ENCODE data around the gene RBM3.

Gene RBM3

DNA sequence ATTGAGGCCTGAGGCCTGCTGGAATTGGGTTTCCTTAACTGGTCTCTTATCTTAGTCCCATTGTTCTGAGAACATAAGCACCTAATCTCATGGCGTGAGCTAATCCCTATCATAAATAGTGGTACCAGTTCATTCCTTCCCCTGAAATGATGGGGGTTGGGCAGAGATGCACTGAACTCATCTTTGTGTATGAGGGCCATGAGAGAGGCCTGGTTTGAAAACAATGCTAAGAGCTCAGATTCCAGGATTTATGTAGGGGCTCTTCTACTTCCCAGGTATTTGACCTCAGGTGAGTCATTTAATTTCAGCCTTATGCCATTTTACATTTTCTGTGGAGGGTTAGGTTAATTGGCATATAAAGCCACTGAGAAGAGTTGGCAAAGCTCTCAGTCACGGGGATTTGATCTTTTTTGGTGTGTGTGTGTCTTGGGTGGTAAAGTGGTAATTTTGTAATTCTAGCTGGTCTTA lies 4.4 kb downstream of the RBM3 start:
- DNase-seq, result no peak

DNA sequence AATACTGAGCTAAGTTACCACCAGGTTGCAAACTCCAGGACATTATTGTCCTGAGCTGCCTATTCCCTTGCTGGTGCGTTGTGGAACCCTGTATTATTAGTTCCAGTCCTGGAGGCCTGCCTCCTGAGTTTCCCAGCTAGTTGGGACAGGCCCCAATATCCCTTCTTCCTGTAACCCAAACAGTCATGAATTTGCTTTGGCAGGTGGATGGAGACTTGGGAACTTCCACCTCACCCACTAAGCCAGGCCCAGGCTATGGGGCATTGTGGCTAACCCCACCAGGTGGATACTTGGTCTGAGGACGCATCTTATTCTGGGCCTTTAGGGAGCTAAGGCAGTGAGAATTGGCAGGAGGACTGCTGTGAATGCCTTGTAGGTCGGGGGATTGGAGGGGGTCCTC lies 5.0 kb downstream of the RBM3 start:
- no peak for DNase-seq

DNA sequence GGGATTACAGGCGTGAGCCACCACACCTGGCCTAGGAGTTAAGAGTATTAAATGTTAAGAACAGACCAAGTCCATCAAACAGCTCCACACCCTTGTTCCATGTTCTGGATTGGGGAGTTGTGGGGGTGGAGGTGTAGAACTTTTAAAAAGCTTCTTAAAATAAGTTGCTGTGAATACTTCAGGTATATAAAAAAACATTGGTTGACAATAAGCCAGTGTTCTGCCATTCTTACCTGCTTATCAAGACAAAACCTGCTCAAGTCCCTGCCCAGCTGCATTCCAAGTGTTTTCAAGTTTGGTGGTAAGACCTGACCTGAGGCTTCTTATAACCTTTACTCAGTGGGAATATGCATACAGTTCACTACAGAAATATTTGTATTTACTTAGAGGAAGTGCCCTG lies 6.4 kb downstream of the RBM3 start:
- DNase-seq, result no peak

- DNase-seq, result no peak
Measured at GRCh38 chrX:48584698-48585097, 10.4 kb downstream of the RBM3 start.

GRCh38 chrX:48589482-48590162 lies 15.3 kb downstream of the RBM3 start:
- DNase-seq, result no peak

DNA sequence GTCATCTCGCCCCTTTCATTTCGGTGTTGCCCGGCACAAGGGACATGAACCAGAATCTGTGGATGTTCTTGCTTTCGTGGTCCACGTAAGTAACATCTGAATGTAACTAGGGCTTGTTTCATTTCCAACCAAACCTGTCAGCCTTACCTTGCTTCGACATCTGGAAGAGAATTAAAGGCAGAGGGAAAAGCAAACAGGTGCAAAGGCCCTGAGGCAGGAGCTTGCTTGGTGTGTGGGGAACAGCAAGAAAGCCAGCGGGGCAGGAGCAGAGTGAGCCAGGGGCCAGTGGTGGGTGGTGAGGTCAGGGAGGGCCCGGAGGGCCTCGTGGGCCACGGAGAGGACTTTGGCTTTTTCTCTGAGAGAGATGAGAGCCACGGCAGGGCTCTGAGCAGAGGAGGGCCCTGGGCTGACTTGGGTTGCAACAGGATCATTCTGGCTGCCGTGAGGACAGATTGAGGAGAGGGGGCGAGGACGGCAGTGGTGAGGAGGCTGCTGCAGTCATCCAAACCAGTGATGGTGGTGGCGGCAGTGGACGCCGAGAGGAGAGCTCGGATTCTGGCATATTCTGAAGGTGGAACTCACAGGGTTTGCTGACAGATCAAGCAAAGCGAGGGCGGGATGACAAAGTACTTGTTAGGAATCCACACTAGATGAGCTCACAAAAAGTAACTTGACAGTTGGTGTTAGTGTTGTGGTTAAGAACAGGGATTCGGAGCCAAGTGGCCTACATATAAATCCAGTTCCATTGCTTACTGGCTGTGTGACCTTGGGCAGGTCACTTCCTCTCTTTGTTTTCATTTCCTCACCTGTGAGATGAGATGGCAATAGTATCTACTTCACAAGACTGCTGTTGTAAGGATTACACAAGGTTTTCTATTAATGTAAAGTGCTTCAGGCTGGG lies 16.2 kb downstream of the RBM3 start:
- DNase-seq, result no peak

DNA sequence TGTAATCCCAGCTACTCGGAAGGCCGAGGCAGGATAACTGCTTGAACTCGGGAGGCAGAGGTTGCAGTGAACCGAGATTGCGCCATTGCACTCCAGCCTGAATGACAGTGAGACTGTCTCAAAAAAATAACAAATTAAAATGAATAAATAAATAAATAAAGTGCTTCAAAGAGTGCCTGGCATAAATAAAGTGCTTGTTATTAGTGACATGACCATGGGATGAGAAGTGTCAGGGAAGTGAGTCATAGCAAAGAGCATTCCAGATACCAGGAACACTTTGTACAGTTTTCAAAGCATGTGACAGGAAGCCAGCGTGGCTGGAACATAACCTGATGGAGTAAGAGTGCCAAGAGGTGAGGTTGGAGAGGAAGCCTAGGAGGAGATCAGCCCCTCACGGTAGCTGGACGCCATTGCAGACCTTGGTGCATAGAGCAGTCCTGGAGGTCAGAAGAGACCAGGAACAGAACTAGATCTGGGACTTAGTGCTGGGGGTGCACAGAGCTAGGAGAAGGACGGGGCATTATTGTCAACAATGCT lies 17.0 kb downstream of the RBM3 start:
- no peak for DNase-seq

GRCh38 chrX:48592971-48593370 lies 18.7 kb downstream of the RBM3 start:
- DNase-seq, result no peak

- no peak for DNase-seq
Measured at GRCh38 chrX:48595929-48596328, 21.6 kb downstream of the RBM3 start.

GRCh38 chrX:48597353-48598264 lies 23.3 kb downstream of the RBM3 start, which contains the start of gene WDR13:
Gene WDR13, plus strand, starts transcription at chrX:48597492. Its CDS starts 505 bp downstream, at chrX:48597997.
- peak; percentile 73 to 91 (median 85) for DNase-seq

GRCh38 chrX:48598614-48599013 lies 24.3 kb downstream of the RBM3 start:
- no peak for DNase-seq

- no peak for DNase-seq
Measured at GRCh38 chrX:48599341-48599740, 25.1 kb downstream of the RBM3 start.

GRCh38 chrX:48600226-48600625 lies 25.9 kb downstream of the RBM3 start:
- DNase-seq, result no peak

- no peak for DNase-seq
Measured at GRCh38 chrX:48601741-48602394, 27.6 kb downstream of the RBM3 start.

DNA sequence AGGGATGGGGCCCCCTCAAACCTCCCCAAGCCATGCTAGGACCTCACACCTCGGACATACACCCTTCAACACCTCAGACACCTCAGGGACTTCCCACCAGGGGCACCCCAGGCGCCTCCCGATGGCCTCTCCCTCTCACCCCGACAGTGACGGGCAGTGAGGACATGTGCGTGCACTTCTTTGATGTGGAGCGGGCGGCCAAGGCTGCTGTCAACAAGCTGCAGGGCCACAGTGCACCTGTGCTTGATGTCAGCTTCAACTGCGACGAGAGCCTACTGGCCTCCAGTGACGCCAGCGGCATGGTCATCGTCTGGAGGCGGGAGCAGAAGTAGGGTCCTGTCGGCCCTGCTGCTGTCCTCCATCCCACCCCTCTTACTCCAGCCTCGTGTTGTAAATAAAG lies 30.4 kb downstream of the RBM3 start:
- DNase-seq, result no peak

DNA sequence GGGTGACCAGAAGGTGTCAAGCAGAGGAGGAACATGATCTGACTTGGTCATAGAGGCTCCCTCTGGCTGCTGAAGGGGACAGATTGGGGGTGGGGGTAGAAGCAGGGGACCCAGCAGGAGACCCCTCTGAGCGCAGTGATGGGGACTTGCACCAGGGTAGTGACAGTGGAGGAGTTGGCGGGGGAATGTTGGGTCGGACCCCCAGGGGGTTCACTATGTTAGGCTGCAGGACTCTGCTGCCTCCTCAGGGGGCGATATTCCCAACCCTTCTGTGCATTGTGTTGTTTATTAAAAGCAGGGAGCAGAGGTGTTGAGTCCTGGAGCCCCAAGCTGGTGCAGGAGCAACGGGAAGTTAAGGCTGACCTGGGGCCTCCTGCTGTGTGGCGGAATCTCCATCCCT lies 31.8 kb downstream of the RBM3 start:
- no peak for DNase-seq

DNA sequence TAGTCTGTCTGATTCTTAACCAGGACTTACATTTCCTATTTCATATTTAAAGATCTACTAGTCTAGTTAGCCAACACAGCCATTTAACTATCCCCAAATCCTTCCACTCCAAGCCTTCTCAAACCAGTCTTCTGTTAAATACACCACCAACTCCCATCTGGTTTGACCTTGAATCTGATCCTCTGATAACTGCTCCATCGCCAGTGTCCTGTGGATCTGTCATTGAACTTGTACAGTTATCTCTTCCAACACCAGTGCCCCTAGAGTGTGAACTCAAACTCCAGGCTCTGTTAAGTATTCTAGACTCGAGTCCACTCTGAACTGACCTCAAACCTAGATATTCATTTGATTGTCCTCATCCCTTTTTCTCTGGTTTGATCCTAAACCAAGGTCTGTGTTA lies 37.4 kb downstream of the RBM3 start:
- DNase-seq, result no peak

- DNase-seq, result no peak
Measured at GRCh38 chrX:48613502-48614160, 39.3 kb downstream of the RBM3 start.

DNA sequence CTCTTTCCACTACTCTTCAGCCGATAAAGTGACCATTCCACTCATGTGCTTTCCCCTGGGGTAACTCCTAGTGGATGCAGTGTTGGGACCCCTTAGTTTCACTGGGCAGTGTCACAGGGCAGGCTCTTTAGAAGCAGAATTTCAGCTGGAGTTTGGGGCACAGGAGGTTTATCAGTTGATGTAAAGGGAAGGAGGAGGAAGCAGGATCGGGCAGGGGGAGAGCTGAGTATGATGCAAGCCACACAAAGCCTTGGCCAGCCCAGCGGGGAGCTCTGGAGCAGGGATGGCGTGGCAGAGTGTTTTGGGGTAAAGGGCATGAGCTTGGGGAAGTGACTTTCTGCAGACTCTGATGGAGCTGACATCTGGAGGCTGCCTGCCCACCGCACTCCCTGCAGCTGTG lies 42.3 kb downstream of the RBM3 start:
- DNase-seq, result no peak

- DNase-seq, result no peak
Measured at GRCh38 chrX:48617542-48618340, 43.5 kb downstream of the RBM3 start.
